HepG2 (cell line): ENCODE measurements around the gene ABCC3. TPM values are rescaled to one million over a fixed set of nuclear protein-coding genes. Genes with fewer than 3 reads are reported as not detected.

Source experiments
- CCDC6 ChIP-seq: sonication (generic); formaldehyde crosslinking; IDR thresholded peaks from 2 replicates; pipeline ENCODE4 v1.8.1; 2022; ENCODE audit warnings: mild to moderate bottlenecking, missing genetic modification reagents, moderate library complexity
- KDM4B ChIP-seq: sonication (generic); formaldehyde crosslinking; IDR thresholded peaks from 2 replicates; pipeline ENCODE4 v1.4.0; 2020; ENCODE audit warnings: missing genetic modification reagents
- KLF16 ChIP-seq, 2 experiments: sonication (generic) in 1 of 2; formaldehyde crosslinking in 1 of 2; IDR thresholded peaks; 2 replicates each; pipeline versions ENCODE4 v1.6.1 to v1.8.0; 2016 to 2023; ENCODE audit warnings: missing genetic modification reagents in 2 of 2, missing compliant biosample characterization in 1 of 2
- MIXL1 ChIP-seq: IDR thresholded peaks from 2 replicates; pipeline ENCODE4 v1.6.1; 2016
- RARG ChIP-seq: sonication (generic); formaldehyde crosslinking; IDR thresholded peaks from 2 replicates; pipeline ENCODE4 v1.4.0; 2020; ENCODE audit warnings: low read depth, mild to moderate bottlenecking, missing genetic modification reagents
- SPEN ChIP-seq: sonication (generic); formaldehyde crosslinking; IDR thresholded peaks from 2 replicates; pipeline ENCODE4 v1.5.1; 2020; ENCODE audit warnings: low read depth, mild to moderate bottlenecking, missing genetic modification reagents
- ZNF143 ChIP-seq: sonication (generic); formaldehyde crosslinking; IDR thresholded peaks from 2 replicates; pipeline ENCODE4 v1.4.0; 2020; ENCODE audit warnings: missing genetic modification reagents
- ZNF230 ChIP-seq: sonication (generic); formaldehyde crosslinking; IDR thresholded peaks from 2 replicates; pipeline ENCODE4 v1.4.0; 2020; ENCODE audit warnings: mild to moderate bottlenecking, missing genetic modification reagents
- ZNF264 ChIP-seq: sonication (generic); formaldehyde crosslinking; IDR thresholded peaks from 2 replicates; pipeline ENCODE4 v1.4.0; 2020; ENCODE audit warnings: missing genetic modification reagents
- ZNF333 ChIP-seq: sonication (generic); formaldehyde crosslinking; IDR thresholded peaks from 2 replicates; pipeline ENCODE4 v1.4.0; 2020; ENCODE audit warnings: mild to moderate bottlenecking, missing genetic modification reagents, borderline replicate concordance
- ZNF44 ChIP-seq: sonication (generic); formaldehyde crosslinking; IDR thresholded peaks from 2 replicates; pipeline ENCODE4 v1.5.1; 2020; ENCODE audit warnings: mild to moderate bottlenecking, missing genetic modification reagents
- ZNF468 ChIP-seq: sonication (generic); formaldehyde crosslinking; IDR thresholded peaks from 2 replicates; pipeline ENCODE4 v1.8.0; 2022; ENCODE audit warnings: mild to moderate bottlenecking, moderate library complexity, missing genetic modification reagents
- ZNF557 ChIP-seq: sonication (generic); formaldehyde crosslinking; IDR thresholded peaks from 2 replicates; pipeline ENCODE4 v1.4.0; 2020; ENCODE audit warnings: missing genetic modification reagents
- ZNF782 ChIP-seq: sonication (generic); formaldehyde crosslinking; IDR thresholded peaks from 2 replicates; pipeline ENCODE4 v1.4.0; 2020; ENCODE audit warnings: missing genetic modification reagents, mild to moderate bottlenecking, borderline replicate concordance
- polyA plus RNA-seq, 8 experiments: library from polyadenylated mRNA; depleted of rRNA in 3 of 8; stranded (reverse) in 7 of 8; unstranded in 1 of 8; fragments of >200 nt; fragmentation: Illumina TruSeq in 4 of 8; extraction: Trizol in 4 of 8; gene quantifications; 2 replicates each; pipeline versions ENCODE4 v1.2.1 to v1.2.3, GENCODE V29; 2011 to 2016; ENCODE audit warnings: low read depth in 4 of 8, missing spikeins in 1 of 8, mixed read lengths in 1 of 8; ENCODE audit not compliant: insufficient read depth in 1 of 8
- total RNA-seq, 5 experiments: library from RNA; depleted of rRNA; stranded (reverse); fragments of >200 nt; fragmentation: Illumina TruSeq; extraction: Trizol; gene quantifications; 2 replicates each; pipeline ENCODE4 v1.2.3, GENCODE V29; 2016; ENCODE audit warnings: low read depth in 1 of 5
- TF ChIP-seq, protein P1 (sequence below): sonication (generic); formaldehyde crosslinking; IDR thresholded peaks from 2 replicates; pipeline ENCODE4 v1.5.0; 2020; ENCODE audit warnings: mild to moderate bottlenecking, missing genetic modification reagents, moderate library complexity
- TF ChIP-seq, protein P2 (sequence below): sonication (generic); formaldehyde crosslinking; IDR thresholded peaks from 2 replicates; pipeline ENCODE4 v1.5.0; 2020; ENCODE audit warnings: mild to moderate bottlenecking, missing genetic modification reagents, borderline replicate concordance
- TF ChIP-seq, protein P3 (sequence below): sonication (generic); formaldehyde crosslinking; IDR thresholded peaks from 2 replicates; pipeline ENCODE4 v1.4.0; 2020; ENCODE audit warnings: mild to moderate bottlenecking, low read depth, missing genetic modification reagents
- TF ChIP-seq, protein P4 (sequence below): IDR thresholded peaks from 2 replicates; pipeline ENCODE4 v1.6.1; 2016; ENCODE audit warnings: missing compliant biosample characterization, missing genetic modification reagents, borderline replicate concordance
- TF ChIP-seq, protein P5 (sequence below): sonication (generic); formaldehyde crosslinking; IDR thresholded peaks from 2 replicates; pipeline ENCODE4 v1.4.0; 2020; ENCODE audit warnings: missing genetic modification reagents, mild to moderate bottlenecking, borderline replicate concordance

Gene ABCC3
- total and polyA plus RNA-seq, 2 of the 13 experiments (the other 11 are each of a cell fraction or from before 2014, with no cell fraction given), result 25.2 to 50.7 TPM

DNA sequence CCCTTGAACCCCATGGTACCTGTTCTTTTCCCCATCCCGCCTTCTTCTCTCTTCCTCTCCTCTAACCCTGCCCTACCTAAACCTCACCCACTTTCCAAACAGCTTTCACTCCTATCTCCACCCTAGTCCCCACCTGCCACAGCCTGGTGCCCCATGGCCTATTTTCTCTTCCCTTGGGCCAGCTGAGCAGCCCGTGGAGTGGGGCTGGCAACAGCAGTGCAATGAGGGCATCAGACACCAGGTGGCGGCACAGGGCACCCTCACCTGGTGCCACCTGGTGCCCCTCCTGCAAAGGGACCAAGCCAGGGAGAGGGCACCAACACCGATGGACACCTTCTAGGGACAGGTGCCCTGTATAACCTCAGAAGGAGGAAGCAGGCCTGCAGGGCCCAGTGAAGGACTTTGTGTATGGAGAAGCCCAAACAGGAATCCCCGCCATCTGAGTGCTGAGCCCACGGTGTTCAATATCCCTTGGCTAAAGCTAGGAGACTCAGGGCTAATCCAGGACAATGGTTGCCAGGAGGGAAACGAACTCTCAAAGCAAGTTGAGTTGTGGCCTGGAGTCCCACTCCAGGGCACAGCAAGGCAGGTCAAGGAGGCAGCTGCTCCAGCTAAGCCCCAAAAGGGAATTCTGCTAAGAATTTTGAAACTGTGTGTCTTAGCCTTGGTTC, 4.0 kb upstream of the ABCC3 start (continued):
- TF ChIP-seq, protein P1, sequence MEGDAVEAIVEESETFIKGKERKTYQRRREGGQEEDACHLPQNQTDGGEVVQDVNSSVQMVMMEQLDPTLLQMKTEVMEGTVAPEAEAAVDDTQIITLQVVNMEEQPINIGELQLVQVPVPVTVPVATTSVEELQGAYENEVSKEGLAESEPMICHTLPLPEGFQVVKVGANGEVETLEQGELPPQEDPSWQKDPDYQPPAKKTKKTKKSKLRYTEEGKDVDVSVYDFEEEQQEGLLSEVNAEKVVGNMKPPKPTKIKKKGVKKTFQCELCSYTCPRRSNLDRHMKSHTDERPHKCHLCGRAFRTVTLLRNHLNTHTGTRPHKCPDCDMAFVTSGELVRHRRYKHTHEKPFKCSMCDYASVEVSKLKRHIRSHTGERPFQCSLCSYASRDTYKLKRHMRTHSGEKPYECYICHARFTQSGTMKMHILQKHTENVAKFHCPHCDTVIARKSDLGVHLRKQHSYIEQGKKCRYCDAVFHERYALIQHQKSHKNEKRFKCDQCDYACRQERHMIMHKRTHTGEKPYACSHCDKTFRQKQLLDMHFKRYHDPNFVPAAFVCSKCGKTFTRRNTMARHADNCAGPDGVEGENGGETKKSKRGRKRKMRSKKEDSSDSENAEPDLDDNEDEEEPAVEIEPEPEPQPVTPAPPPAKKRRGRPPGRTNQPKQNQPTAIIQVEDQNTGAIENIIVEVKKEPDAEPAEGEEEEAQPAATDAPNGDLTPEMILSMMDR (CRISPR knock-in tag), result peak; percentile 98
- no peak for TF ChIP-seq ZNF333
- TF ChIP-seq SPEN (CRISPR knock-in tag), result 0 out of 2 replicates have a peak, but pooled peaks have one; percentile 11
- no peak for TF ChIP-seq ZNF264 (CRISPR knock-in tag)
- TF ChIP-seq ZNF44, result no peak
- peak; percentile 77; the same call in 1 of the 2 replicates for TF ChIP-seq ZNF782 (CRISPR knock-in tag)
- no peak for TF ChIP-seq ZNF557 (CRISPR knock-in tag)
- 0 out of 2 replicates have a peak, but pooled peaks have one; percentile 52 for TF ChIP-seq KDM4B
- TF ChIP-seq, protein P2, sequence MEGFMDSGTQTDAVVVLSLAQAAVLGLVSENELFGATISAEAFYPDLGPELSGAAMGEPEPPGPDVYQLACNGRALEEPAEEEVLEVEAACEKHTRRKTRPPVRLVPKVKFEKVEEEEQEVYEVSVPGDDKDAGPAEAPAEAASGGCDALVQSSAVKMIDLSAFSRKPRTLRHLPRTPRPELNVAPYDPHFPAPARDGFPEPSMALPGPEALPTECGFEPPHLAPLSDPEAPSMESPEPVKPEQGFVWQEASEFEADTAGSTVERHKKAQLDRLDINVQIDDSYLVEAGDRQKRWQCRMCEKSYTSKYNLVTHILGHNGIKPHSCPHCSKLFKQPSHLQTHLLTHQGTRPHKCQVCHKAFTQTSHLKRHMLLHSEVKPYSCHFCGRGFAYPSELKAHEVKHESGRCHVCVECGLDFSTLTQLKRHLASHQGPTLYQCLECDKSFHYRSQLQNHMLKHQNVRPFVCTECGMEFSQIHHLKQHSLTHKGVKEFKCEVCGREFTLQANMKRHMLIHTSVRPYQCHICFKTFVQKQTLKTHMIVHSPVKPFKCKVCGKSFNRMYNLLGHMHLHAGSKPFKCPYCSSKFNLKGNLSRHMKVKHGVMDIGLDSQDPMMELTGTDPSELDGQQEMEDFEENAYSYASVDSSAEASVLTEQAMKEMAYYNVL (CRISPR knock-in tag), result no peak
- TF ChIP-seq CCDC6 (CRISPR knock-in tag), result no peak
- TF ChIP-seq, protein P3, sequence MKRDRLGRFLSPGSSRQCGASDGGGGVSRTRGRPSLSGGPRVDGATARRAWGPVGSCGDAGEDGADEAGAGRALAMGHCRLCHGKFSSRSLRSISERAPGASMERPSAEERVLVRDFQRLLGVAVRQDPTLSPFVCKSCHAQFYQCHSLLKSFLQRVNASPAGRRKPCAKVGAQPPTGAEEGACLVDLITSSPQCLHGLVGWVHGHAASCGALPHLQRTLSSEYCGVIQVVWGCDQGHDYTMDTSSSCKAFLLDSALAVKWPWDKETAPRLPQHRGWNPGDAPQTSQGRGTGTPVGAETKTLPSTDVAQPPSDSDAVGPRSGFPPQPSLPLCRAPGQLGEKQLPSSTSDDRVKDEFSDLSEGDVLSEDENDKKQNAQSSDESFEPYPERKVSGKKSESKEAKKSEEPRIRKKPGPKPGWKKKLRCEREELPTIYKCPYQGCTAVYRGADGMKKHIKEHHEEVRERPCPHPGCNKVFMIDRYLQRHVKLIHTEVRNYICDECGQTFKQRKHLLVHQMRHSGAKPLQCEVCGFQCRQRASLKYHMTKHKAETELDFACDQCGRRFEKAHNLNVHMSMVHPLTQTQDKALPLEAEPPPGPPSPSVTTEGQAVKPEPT, result no peak
- TF ChIP-seq KLF16 (CRISPR knock-in tag; IDR thresholded peaks at IDR 0.05), result peak in 1 of 2 experiments; percentile 67; a peak in 1 of 4 replicates
- TF ChIP-seq, protein P4, sequence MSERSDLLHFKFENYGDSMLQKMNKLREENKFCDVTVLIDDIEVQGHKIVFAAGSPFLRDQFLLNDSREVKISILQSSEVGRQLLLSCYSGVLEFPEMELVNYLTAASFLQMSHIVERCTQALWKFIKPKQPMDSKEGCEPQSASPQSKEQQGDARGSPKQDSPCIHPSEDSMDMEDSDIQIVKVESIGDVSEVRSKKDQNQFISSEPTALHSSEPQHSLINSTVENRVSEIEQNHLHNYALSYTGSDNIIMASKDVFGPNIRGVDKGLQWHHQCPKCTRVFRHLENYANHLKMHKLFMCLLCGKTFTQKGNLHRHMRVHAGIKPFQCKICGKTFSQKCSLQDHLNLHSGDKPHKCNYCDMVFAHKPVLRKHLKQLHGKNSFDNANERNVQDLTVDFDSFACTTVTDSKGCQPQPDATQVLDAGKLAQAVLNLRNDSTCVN (CRISPR knock-in tag), result peak; percentile 82; the same call in 1 of the 2 replicates
- no peak for TF ChIP-seq ZNF468 (CRISPR knock-in tag)
- TF ChIP-seq, protein P5, sequence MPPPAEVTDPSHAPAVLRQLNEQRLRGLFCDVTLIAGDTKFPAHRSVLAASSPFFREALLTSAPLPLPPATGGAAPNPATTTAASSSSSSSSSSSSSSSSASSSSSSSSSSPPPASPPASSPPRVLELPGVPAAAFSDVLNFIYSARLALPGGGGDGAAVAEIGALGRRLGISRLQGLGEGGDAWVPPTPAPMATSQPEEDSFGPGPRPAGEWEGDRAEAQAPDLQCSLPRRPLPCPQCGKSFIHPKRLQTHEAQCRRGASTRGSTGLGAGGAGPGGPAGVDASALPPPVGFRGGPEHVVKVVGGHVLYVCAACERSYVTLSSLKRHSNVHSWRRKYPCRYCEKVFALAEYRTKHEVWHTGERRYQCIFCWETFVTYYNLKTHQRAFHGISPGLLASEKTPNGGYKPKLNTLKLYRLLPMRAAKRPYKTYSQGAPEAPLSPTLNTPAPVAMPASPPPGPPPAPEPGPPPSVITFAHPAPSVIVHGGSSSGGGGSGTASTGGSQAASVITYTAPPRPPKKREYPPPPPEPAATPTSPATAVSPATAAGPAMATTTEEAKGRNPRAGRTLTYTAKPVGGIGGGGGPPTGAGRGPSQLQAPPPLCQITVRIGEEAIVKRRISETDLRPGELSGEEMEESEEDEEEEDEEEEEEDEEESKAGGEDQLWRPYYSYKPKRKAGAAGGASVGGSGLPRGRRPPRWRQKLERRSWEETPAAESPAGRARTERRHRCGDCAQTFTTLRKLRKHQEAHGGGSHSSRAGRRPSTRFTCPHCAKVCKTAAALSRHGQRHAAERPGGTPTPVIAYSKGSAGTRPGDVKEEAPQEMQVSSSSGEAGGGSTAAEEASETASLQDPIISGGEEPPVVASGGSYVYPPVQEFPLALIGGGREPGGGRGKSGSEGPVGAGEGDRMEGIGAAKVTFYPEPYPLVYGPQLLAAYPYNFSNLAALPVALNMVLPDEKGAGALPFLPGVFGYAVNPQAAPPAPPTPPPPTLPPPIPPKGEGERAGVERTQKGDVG (CRISPR knock-in tag), result peak; percentile 44; the same call in 1 of the 2 replicates
- 0 out of 2 replicates have a peak, but pooled peaks have one; percentile 55 for TF ChIP-seq ZNF230 (CRISPR knock-in tag)
- TF ChIP-seq RARG (CRISPR knock-in tag), result no peak
- no peak for TF ChIP-seq ZNF143
- TF ChIP-seq MIXL1 (CRISPR knock-in tag), result peak; percentile 48; the same call in 1 of the 2 replicates
